CD1c-positive myeloid dendritic cell (primary cell): ENCODE measurements around the gene PPM1M.
A peak's percentile ranks its signal among the peaks of the same experiment; 100 is the strongest.

Experiments
- DNase-seq: peaks from one replicate; pipeline ENCODE4 v3.0.0-alpha.2; 2016; ENCODE audit errors: extremely low spot score

Gene PPM1M

DNA sequence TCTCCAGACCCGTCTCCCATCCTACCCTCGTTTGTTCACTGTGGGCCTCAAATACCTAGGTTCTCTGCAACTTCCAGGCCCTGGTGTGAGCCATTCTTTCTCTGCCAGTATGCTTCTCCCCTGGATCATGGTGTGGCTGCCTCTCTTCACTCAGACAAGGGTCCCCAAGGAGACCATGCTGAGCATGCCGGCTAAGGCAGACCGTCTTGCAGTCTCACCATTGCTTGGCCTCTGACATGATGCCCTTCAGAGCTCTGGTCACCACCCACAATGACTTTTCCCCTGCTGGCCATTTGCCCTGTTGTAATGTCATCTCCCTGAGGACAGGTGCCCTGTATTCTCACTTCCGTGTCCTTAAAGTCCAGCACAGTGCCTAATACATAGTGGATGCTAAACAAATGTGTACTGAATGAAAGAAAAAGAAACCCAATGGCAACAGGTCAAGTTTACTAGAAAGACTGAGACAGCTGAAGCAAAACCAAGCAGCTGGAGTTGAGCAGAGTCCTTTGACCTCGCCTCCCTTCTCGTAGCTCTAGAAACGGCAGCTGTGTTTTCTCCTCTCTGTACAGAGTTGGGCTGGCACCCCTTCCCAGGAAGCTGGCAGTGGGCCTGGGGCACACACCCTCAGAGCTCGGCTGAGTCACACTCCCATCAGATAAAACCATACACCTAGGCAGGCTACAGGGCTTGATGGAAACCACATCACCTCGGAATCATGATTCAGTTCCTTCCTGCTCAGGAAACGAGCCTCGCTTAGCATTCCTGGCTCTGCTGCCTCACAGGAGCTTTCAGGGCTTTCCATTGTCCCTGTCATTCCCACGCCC, 28.8 kb upstream of the PPM1M start:
- DNase-seq = no peak

DNA sequence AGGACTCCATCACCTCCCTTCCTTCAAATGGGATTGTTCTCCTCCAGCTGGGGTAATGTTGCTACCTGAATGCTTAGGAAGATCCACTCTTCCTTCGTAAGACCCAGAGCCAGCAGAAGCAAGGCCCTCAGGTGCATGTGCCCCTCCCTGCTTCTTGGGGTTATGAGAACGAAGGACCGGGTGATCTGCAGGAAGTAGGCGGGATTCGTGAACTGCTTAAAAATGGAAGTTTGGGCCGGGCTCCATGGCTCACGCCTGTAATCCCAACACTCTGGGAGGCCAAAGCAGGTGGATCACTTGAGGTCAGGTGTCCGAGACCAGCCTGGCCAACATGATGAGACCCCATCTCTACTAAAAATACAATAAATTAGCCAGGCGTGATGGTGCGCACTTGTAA, 28.2 kb upstream of the PPM1M start:
- no peak for DNase-seq

DNA sequence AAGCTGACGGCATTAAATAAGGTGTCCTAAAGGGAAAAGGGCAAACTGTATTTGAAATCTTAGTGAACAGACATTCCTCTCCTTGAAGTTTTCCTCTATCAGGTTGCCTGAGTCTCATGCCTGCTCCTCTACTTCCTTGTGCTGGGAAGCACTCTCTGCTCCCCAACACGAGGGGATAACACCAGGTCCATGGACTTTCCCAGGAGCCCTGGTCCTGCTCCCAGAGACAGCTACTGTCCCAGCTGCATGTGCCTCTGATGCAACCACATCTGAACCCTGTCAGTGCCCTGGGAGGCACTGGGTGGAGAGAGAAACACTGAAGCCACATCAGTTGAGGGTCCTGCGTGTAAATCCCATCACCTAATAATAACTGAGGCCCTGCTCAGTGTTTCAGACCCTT, 27.5 kb upstream of the PPM1M start:
- no peak for DNase-seq

GRCh38 chr3:52218454-52218853, 27.1 kb upstream of the PPM1M start:
- no peak for DNase-seq

DNA sequence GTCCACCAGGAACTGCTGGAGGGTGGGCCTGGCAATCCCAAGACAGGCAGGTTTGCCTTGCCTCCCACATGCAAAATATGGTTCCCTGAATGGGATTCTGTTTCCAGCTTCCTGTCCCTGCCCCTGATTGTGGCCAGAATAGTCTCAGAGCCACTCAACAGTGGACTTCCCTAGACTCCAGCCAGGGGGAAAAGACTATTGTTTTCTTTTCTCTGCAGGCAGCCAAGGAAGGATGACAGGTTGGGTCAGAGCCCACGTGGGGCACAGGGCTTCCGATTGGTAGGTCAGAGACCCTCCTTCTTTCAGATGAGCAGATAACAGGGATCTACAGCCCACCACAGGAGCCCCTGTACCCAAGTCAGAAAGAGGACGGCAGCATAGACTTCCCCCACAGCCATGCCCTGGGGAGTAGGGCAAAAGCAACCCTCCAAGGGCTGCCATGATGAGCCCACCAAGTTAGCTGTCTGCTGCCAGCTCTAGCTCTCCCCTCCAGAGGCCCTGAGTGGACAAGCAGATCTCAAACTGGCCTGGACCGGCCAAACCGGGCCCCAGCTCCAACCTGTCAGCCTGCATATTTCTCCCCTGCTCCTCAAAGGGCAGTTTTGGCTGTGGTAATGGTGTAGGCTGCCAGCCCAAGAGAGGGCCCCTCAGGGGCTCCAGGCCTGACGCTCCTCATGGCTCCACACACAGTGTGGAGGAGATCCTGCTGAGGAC, 26.5 kb upstream of the PPM1M start:
- DNase-seq = no peak

- peak; percentile 83 for DNase-seq
These were observed 25.1 kb upstream of the PPM1M start for GRCh38 chr3:52220380-52221026.

- DNase-seq = no peak
These were observed 24.4 kb upstream of the PPM1M start for GRCh38 chr3:52221141-52221562.

DNA sequence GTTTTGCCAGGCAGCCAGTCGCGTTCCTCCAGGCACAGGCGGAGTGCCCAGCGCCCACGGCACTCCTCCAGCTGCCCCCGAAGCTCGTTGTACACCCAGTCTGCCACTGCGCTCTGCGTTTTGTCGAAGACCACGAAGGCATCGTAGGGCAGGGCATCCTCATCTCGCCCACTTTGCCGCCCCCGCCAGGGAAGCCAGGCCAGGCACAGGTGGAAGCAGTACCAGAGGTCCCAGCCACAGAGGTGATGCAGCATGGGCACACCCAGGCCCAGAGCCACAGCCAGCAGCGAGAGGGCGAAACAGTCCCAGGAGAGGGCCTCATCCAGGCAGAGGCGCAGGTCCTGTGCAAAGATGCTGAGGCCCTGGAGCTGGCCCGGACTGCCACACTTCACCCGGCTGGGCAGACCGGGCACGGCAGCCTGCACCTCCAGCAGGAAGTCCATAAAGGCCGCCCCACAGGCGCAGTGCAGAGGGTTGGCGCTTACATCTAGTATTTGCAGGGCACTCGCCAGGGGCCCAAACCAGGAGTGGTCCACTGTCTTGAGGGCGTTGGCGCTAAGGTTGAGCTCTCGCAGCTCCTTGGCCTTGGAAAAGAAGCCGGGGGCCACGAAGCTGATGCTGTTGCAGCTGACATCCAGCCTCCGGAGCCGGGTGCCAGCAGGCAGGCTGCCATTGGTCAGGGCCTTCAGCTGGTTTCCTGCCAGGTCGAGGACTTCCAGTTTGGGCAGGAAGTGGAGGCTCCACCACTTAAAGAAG, 23.8 kb upstream of the PPM1M start:
- DNase-seq = no peak

DNA sequence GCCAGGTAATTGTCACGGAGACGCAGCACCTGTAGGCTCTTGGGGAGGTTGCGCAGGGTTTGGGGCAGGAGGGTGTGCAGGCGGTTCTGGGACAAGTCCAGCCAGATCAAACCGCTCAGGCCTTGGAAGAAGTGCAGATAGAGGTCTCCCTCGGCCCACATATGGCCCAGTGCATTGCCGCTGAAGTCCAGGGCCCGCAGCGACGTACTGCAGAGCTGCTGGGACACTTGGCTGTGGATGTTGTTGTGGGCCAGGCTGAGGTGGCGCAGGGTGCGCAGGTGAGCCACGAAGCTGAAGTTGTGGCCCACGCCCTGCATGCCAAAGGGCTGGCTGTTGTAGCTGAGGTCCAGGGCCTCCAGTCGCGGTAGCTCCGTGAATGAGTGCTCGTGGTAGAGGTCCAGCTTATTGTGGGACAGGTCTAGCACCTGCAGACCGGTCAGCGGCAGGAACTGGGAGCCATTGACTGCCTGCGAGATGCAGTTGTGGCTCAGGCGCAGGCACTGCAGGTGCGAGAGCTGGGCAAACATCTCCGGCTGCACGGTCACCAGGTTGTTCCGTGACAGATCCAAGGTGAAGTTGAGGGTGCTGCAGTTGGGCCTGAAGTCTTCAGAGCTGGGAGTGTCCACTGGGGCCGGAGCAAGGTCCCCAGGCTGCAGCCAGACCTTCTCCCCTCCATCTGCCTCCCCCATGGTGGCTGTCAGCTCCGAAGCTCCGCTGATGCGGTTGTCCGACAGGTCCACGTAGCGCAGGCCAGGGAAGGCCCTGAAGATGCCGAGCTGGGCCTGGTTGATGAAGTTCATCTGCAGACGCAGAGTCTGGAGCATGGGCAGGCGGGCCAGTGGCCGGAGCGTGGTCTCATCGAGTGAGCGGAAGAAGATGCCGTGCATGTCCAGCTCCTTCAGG, 23.0 kb upstream of the PPM1M start:
- no peak for DNase-seq

DNA sequence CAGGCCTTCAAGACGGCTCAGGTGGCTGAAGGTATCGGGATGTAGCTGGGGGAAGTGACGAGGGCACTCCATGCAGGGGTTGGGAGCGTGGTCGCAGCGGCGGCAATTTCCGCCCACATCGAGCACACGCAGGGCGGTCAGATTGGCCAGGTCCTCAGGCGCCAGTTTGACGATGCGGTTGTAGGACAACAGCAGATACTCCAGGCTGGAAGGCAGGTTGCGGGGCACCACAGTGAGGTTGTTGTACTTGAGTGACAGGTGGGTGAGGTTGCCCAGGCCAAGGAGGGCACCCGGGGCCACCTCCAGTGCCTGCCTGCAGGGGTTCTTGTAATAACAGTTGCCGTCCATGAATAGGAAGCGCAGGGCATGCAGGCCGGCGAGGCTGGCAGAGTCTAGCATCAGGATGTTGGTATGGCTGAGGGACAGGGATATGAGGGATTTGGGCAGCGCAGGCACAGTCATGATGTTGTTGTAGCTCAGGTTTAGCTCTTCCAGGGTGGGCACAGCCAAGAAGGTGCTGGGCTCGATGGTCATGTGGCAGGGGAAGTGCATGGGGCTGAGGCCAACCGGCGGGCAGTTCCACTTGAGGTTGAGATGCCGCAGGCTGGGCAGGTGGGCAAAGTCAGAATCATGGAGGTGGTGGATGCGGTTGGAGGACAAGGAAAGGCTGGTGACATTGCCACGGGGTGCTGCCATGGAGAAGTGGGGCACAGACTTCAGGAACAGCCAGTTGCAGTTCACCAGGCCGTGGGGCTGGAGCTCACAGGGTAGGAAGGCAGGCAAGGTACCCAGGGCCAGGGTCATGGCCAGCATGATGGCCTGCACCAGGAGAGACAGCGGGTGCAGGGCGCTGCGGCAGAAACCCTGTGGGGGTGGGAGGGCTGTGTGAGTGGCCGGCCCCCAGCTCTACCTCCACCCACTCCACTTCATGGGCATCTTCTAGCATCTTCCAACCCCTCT, 21.8 kb upstream of the PPM1M start:
- no peak for DNase-seq

DNA sequence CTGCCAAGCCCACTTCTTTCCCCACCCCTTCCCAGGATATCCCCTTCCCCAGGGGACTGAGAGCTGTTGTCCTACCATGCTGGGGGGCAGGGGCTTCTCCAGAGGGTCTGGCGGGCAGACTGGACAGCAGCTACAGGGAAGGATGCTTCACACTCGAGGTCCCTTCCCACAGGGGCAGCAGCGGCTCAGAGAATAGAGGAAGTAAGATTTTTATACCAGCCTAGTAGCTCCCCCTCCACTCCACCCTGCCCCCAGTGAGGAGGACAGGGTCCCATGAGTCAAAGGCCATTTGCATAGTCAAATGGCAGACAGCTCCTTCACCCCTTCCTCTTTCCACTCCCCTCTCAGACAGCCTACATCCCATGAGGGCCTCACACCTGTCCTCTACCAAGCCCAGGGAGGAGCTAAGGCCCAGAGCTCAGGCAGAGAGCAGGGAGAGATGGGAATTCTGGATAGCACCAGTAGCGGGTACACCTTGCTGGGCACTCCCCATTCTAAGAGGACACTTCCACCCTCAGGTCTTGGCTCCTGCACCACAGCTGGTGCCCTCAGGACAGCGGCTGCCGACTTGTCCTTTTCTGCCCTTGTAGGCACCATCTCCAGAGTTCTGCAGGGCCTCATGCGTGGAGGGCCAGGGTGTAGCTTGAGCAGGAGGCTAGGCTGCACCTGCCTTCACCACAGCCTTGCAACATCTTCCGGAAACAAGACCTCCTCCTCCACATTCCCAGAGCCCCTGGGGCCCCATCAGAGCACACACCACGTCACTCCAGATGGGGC, 19.9 kb upstream of the PPM1M start, which contains the start of gene TLR9:
Gene TLR9 (minus strand): TSS at position 194 of the 777 bp plus-strand sequence. CDS start 116 bp downstream, at position 78.
- peak; percentile 76 for DNase-seq

DNA sequence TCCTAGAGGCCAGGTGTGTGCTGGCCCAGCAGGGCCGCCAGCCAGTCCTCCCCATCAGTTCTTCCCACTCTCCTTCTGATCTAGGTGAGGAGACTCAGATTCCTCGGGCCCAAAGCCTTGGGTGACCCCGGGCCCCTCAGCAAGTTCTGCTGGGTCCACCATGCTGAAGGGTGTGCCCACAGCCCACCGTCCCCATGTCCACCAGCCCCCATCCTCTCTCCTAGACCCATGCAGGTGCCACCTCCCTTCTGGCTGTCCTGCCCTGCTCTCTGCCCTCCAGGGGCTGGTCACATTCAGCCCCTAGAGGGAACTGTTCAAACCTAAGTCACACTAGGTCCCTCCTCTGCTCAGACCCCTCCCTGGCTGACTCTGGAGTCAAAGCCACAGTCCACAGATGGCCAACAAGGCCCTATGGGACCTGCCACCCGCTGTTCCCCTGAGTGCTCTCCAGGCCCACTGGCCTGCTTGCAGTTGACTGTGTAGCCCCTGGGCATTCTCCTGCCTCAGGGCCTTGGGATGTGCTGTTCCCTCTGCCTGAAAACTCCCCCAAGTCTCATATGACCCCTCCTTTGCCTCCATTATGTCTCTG, 19.2 kb upstream of the PPM1M start:
- no peak for DNase-seq

- DNase-seq = no peak
These were observed 18.4 kb upstream of the PPM1M start for GRCh38 chr3:52227117-52227516.

- DNase-seq = no peak
These were observed 17.8 kb upstream of the PPM1M start for GRCh38 chr3:52227766-52228165.

DNA sequence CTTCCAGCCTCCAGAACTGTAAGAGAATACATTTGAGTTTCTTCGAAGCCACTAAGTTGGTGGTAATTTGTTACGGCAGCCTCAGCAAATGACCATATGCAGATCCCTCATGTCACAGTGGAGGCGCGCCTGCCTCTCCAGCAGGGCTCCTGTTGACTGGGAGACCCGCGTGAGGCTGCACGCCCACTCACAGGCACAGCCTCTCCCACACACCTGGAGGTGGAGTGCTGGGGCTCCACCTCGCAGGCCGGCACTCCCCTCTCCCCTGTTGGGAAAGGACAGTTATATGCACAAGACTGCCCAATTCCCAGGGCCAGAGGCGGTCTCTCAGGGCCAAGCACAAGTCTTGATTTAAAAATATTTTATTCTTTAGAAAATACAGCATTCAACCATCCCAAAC, 17.3 kb upstream of the PPM1M start:
- no peak for DNase-seq

- DNase-seq = no peak
These were observed 16.7 kb upstream of the PPM1M start for GRCh38 chr3:52228751-52229291.

GRCh38 chr3:52229656-52230055, 15.9 kb upstream of the PPM1M start:
- no peak for DNase-seq

DNA sequence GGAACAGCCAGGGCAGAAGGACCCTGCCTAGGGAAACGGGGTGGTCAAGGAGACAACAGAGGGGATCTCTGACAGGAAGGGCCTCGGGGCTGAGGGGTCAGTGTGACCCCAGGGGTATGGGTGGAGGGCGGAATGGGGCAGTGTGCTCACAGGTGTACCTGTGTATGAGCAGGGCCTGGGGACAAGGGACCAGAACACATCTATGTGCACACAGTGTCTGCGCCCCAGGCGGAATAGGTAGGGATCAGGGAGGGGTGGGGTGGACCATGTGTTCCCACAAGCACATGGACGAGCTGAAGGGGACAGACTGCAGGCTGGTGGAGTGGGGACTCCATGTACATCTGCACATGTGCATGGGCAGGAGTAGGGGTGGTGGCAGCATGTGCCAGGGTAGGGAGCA, 15.1 kb upstream of the PPM1M start:
- DNase-seq = no peak
